GM21786 (cell line): ENCODE data around the gene VAMP3.

ENCODE experiments used
- ATAC-seq: cut with Tn5 transposase; IDR thresholded peaks from one replicate; pipeline ENCODE4 v1.9.1; 2021; ENCODE audit not compliant: unreplicated experiment

VAMP3 gene

DNA sequence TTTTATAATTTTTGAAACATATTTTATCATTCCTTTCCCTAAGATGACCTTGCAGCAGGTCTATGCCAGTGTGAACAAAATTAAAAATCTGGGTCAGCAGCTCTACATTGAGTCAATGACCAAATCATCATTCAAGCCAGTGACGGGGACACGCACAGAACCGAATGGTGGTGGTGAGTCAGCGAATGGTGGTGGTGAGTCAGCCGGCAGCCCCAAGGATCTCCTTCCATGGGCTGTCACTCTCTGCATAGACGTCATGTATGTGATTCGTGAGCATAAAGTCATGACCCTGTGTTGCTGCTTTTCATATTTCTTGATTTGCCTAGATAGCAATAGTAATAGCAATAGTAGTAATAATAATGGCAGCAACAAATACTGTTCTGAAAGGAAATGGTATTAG, 39.3 kb downstream of the VAMP3 start:
- ATAC-seq, result no peak

- no peak for ATAC-seq
Measured at GRCh38 chr1:7811476-7811875, 40.4 kb downstream of the VAMP3 start.

- no peak for ATAC-seq
Measured at GRCh38 chr1:7813677-7814373, 42.7 kb downstream of the VAMP3 start.

DNA sequence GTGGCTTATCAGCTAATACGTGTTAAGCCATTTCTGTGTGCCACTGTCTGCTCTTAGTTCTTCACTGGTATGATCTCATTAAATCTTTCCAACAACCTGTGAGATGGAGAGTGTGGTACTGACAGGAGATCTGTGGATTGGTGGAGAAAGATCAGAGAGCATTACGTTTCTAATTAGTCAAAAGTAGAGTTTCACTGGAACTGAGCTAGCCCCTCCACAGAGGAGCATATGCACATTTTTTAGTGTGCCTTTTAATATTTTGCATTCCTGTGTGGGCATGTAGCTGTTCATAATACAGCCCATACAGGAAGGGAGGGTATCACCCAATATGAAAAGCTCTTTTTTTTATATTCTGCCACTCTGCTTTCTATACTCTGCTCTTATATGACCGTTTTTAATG, 50.2 kb downstream of the VAMP3 start:
- no peak for ATAC-seq

DNA sequence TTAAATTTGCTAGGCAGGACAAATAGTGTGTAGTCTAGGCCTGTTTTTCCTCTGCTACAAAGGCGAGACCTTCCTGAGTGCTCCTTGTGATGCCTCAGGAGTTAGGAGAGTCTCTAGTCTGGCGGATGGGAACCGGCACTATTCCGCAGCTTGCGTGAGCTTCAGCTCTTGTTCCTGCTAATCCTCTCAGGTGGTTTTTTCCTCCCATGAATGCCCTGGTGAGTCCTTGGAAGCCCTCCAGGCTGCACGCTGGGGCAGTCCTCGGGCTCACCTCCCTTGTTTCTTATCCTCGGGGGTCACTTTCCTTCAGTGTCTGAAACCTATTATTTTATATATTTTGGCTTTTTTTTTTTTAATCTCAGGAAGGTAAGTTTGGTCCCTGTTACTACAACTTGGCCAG, 53.6 kb downstream of the VAMP3 start:
- ATAC-seq, result no peak

DNA sequence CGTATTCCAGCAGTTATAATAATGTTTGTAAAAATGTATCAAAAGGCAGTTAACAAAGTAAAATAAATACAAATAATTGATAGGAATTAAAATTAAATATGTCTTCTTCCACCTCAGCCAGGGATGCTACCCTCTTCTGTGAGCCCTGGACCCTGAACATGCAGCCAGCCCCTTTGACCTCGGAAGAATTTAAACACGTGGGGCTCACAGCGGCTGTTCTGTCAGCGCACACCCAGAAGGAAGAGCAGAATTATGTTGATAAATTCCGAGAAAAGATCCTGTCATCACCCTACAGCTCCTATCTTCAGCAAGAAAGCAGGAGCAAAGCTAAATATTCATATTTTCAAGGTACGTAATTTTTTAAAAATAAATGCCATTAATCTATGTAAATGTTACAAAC, 55.3 kb downstream of the VAMP3 start:
- no peak for ATAC-seq

DNA sequence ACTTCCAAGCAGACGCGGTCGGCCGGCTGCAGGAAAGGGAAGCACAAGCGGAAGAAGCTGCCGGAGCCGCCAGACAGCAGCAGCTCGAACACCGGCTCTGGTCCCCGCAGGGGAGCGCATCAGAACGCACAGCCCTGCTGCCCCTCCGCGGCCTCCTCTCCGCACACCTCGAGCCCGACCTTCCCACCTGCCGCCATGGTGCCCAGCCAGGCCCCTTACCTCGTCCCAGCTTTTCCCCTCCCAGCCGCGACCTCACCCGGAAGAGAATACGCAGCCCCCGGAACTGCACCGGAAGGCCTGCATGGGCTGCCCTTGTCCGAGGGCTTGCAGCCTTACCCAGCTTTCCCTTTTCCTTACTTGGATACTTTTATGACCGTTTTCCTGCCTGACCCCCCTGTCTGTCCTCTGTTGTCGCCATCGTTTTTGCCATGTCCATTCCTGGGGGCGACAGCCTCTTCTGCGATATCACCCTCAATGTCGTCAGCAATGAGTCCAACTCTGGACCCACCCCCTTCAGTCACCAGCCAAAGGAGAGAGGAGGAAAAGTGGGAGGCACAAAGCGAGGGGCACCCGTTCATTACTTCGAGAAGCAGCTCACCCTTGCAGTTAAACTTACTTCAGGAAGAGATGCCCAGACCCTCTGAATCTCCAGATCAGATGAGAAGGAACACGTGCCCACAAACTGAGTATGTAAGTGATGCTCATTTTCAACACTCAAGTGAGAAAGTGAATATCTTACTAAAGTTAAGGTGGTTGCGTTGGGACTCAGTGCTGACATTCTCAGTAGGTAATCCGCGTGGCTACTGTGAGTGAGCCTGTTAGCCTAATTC, 56.2 kb downstream of the VAMP3 start:
- no peak for ATAC-seq
